Posterior vena cava (tissue), 2 donors: ENCODE results near the gene RNMT. TPM values are rescaled to one million over a fixed set of nuclear protein-coding genes. Genes with fewer than 3 reads are reported as not detected.
"Not testable (repeated sequence)": the region's sequence is repeated elsewhere in the genome, so short reads cannot be mapped to it uniquely, and the experiment has no call there.

Experiments
- DNase-seq: peaks from one replicate; pipeline ENCODE4 v3.0.0-alpha.2; 2020; ENCODE audit warnings: low spot score
- intact Hi-C, 2 donors: fragments of 100-400 bp; cut with DNase I; formaldehyde crosslinking; loops; one replicate each; pipeline versions ENCODE4 v1.14.1 to v1.14.2; 2022 to 2023
- total RNA-seq, 2 donors: library from RNA; stranded (reverse); fragmentation: NEBNext Ultra II Directional; extraction: Animal tissue kit (Norgen Biotek cat#: 25700); gene quantifications; one replicate each; pipeline ENCODE4 v1.2.1, GENCODE V29; 2021
- donor health status: DM: yes; HTN: yes; CAD: no.
- donor health status: DM: yes; HTN: yes; CAD: no.

RNMT gene
- total RNA-seq, 2 donors from 2014 or later = 28.8 to 33.3 TPM

DNA sequence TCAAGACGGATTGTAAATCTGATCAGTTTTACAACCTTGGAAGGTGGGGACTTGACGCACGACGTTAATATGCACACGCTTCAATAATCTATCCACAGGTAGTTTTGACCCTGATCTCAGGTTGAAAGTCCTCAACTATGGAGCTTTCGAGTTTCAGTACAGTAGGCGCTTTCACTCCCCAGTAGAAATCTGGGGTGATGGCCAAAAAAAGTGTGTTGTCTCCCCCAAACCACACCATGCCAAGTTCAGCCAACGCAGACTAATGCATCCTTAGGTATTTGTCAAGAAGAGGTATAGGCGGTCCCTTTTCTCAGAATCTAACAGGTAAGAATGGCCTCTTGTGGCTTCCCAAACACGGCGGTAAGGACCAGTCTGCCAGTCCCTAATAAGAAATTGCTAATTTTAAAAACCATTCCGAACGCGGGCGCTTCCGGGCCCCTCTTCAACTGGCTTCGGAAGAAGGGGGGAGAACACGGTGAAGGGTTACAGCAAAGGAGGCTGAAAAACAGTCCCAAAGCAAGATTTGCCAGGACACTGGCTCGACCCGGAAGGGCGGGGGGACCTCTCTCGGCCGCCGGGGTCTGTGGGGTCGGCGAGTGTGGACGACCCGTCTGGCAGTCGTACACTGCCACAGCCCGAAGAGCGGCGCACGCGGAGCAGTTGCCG, 774 bp upstream of the RNMT start:
- DNase-seq = no peak
- intact Hi-C loops = loop anchor here in 1 of 2 donors (5.0 to 10.0 kb wide), 2 partner anchors 181 to 508 kb away; partner anchors contain the start of gene LDLRAD4

DNA sequence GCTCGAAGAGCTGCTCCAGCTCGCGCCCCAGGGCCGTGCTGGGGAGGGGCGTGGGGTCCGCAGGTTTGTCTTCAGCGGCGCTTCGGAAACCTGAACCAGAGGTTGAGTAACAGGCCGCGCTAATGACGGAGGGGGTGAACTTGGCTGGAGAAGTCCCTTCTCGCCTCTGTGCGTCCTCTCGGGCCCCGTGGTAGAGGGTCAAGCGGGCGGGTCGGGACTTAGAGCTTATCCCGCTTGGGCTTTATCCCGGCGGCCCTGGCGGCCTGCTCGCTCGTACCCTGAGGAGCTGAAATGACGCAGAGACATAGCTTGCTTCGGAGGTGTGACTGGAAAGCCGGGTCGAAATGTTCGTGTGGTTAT, 479 bp downstream of the RNMT start:
- DNase-seq = peak; percentile 90
- intact Hi-C loops = loop anchor here in 1 of 2 donors (5.0 to 10.0 kb wide), 2 partner anchors 182 to 510 kb away; partner anchors contain the start of gene LDLRAD4

DNA sequence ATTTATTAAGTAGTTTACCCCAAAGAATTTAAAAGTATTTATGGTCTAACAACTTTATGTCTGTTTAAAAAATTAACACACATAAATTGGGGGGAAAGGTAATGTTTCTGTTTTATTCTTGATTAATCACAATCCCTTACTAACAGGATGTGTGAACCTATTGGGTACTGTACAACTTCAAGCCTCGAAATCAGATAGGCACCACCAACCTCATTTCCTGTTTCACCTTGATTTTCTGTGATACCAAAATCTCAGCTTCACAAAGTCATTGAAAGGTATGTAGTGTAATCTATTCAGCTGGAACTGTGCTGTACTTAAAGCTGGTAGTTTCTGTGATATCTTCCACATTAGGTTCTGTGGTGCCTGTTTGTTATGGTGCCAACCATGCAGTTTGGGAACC, 4.0 kb downstream of the RNMT start:
- intact Hi-C loops = no loop called here
- no peak for DNase-seq

DNA sequence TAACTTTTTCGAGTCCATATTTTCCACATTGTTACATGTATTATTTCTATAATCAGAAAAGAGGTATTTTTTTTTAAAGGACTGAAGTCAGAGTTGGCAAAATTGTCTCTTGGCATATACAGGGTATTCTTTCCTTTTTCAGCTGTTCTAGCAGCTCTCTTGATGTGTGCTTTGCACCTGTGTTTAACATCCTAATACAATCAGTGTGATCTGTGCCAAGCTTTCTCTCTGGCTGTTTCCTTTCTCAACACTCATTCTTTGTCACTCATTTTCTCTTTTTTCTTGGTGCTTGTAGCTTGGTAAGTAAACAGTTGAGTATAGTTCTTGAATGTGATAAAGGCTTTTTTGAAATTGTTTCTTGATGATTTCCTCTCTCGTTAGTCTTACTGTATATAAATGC, 9.2 kb downstream of the RNMT start:
- no peak for DNase-seq
- intact Hi-C loops = no loop called here

DNA sequence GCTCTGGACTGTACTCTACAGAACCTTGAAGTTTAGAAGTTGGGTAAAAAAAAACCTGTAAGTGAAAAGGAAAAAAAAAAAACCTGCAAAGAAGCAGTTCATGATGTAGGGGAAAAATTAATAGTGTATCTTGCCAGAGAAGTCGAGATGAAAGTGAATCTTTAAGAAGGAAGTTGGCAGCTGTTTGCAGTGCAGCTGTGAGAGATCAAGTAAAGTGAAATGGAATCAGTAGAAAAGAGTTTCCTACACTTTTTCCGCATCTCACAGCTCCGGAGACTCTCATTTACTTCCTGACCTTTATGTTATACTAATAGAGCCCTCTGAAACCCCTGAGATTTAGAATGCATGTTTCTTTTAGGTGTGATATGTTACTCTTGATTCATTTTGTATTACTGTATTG, 19.2 kb downstream of the RNMT start:
- no peak for DNase-seq
- intact Hi-C loops = no loop called here

DNA sequence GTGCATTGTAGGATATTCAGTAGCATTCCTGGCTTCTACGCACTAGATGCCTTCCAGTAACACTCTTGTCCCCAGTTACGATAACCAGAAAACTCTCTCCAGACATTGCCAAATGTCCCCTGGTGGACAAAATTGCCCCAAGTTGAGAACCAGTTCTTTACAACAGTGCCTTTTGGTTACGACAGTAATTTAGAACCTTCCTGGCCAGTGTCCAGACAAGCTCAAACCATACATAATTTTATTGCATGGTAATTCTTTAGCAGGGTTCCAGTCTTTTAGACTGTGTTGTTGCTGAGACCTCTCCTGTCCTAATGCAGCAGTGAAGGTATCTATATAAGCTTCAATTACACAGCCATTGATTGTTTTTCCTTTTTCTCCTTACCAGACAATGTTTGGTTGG, 20.2 kb downstream of the RNMT start:
- no peak for DNase-seq
- intact Hi-C loops = no loop called here

DNA sequence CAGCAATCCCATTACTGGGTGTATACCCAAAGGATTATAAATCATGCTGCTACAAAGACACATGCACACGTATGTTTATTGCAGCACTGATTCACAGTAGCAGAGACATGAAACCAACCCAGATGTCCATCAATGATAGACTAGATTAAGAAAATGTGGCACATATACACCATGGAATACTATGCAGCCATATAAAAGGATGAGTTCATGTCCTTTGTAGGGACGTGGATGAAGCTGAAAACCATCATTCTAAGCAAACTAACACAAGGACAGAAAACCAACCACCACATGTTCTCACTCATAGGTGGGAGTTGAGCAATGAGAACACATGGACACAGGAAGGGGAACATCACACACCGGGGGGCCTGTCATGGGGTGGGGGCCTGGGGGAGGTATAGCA, 25.1 kb downstream of the RNMT start:
- intact Hi-C loops, DNase-seq: not testable (repeated sequence)

DNA sequence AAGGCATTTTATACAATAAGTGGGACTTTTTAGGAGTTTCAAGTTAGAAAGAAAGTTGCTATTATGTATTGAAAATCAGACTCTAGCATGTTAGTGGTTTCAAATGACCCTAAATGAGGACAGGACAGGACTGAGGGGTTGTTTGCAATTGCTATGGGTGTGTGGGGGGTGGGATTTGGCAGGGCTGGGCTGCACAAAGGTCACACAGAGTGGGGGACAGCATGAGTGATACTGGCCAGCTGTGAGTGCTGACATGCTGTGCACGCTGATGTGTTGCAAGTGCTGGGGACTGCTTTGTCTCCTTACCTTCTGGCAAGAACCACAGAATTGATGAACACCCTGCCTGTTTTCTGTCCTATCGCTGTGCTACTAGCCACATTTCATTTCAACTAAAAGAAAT, 29.8 kb downstream of the RNMT start:
- intact Hi-C loops = no loop called here
- no peak for DNase-seq

DNA sequence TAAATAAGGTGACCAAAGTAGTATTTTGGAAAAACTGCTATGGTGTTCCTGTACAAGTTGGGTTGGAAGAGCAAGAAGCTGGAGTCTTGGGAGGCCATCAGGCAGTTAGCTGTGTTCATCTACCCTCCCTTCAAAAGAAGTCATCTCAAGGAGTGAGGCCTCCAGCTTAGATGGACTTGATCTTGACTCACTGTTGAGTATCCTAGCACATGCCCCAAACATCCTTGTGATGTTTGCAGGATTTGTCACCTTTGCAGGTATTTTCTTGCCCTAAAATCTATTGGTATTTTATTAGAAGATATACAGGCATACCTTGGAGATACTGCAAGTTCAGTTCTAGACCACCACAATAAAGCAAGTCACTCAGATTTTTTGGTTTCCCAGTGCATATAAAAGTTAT, 30.2 kb downstream of the RNMT start:
- no peak for DNase-seq
- intact Hi-C loops = no loop called here

DNA sequence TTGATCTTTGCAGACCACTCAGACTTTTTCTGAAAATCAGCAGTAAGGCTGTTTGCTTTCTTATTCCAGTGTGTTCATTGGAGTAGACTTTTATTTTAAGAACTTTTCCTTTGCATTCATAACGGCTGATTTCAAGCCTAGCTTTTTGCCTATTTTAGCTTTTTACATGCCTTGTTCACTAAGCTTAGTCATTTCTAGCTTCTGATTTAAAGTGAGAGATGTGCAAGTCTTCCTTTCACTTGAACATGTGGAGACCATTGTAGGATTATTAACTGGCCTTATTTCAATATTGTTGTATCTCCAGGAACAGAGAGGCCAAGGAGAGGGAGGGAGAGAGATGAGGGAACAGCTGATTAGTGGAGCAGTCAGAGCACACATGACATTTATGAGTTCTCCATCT, 32.1 kb downstream of the RNMT start:
- DNase-seq = no peak
- intact Hi-C loops = no loop called here

DNA sequence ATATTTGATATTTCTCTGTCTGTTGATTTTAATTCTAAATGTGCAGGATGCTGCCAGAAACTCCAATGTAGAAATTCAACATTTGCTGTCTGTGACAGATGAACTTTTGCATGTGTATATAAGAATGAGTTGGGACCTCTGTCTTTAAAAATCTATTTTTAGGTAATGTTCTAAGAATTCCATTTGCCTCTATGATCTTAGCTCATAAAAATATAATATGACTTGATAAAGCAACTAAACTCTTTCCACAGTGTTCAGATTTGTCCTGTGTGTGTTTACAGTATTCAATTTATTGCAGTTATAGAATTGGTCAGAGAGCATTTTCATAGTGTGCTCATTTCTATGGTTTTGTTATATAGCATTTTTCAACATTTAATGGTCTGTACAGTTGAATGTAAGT, 33.6 kb downstream of the RNMT start:
- intact Hi-C loops = no loop called here
- DNase-seq = no peak

DNA sequence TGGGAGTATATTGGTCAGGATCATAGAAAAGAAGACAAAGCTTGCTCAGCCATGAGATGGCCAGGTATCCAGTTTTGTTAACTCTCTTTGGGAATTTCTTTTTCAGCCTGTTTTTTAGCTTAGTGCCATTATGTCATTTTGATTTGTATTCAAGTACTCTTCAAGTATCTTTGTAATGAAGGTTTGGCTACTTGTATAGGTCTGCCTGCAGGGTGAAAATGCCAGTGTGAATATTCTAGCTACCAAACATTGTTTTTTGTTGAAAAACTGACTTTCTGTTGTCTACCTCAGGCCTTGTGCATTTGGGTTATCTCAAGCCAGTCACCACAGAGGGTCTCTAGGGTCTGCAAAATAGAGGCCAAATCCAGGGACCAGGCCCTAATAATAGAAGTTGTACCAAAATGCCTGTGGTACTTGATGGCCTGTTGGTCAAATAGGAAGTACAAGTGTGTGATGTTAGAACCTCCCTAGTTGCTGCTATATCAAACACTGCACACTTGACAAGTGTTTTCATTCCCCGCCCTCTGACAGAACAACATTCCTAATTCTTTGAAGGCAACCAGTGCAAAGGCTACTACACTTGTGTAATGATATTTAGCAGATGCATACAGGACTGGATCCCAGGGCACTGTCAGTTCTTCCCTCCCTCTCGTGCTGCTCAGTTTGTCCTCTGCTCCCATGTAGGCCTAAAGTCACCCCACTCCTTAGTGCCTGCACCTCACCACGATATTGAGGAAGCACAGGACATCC, 36.4 kb downstream of the RNMT start:
- DNase-seq = no peak
- intact Hi-C loops = no loop called here

DNA sequence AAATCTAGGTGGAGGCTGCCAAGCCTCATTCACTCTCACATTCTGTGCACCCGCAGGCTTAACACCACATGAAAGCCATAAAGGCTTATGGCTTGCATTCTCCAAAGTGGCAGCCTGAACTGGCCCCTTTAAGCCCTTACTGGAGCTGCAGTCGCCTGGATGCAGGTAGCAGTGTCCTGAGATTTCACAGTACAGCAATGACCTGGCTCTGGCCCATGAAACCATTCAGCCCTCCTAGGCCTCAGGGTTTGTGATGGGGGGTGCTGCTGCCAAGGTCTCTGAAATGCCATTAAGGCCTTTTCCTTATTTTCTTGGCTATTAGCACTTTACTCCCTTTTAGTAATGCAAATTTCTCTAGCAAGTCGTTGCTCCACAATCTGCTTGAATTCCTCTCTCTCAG, 48.6 kb downstream of the RNMT start:
- intact Hi-C loops = no loop called here
- DNase-seq = no peak

DNA sequence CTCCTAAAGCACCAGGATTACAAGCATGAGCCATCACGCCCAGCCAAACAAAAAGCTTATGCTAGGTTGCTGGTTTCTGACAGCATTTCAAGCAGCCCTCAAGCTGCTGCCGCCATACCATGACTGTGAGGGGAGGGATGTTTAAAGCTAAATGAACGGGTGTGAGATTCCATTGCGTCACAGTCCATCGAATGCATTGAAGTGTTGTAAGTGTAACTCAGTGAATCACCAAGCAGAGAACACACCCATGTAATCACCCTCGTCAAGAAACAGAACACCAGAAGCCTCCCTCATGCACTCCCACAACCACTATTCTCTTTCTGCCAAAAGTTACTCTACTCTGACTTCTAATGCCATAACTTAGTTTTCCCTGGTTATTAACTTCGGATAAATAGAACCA, 64.7 kb downstream of the RNMT start:
- intact Hi-C loops = no loop called here
- DNase-seq = no peak

DNA sequence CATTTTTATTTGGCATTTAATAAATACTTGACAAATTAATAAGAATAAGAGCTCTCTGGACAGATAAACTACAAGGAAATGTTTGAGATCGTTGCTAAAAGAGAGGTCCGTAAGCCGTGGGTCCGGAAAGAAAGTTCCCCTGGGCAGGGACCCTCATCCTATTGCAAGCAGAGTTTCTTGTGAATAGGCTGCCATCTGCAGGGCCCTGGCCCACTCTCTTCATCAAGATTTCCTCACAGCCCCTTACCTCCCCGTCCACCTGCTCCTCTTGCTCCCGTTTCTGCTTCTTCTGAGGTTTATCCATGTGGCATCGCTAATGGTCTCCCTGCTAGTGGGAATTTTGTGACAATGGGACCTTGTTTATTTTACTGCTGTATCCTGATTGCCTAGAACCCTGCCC, 67.3 kb downstream of the RNMT start:
- DNase-seq = no peak
- intact Hi-C loops = no loop called here

DNA sequence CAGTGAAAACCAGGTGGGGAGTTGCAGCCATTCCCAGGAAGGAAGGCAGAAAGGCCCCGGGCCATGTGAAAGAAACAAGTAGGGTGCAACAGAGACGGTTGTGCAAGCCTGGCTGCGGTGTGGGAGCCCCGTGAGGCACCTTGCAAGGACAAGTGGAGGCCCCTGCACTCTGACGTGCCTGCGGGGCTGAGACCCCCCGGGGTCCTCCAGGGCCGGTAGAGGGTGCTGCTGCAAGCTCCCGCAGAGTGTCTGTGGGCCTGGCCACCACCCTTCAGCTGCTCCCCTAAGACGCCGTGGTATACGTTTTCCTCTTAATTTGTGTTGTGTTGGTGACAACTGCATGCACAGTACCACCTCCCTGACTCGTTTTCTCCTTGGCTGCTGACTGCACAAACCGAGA, 70.0 kb downstream of the RNMT start:
- no peak for DNase-seq
- intact Hi-C loops = no loop called here

DNA sequence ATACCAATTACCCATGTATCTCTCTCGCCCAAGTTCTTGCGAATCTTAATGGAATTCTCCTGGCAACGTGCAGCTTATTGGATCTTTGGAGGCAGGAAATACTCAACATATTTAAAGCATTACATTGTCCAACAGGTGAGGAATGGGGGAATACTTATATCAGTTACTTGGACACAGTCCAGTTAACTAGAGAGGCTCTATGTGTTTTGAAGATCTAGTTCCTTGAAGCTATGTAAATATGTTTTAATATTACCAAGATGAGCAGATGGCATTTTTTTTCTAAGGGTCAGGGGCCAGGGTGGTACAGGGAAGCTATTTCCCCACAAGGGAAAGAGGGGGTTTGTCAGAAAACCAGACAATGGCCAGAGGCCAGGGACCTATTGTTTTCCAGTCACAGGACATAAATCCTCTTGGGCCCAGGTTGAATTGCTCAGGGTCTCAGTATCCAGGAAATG, 70.7 kb downstream of the RNMT start:
- DNase-seq = no peak
- intact Hi-C loops = no loop called here

DNA sequence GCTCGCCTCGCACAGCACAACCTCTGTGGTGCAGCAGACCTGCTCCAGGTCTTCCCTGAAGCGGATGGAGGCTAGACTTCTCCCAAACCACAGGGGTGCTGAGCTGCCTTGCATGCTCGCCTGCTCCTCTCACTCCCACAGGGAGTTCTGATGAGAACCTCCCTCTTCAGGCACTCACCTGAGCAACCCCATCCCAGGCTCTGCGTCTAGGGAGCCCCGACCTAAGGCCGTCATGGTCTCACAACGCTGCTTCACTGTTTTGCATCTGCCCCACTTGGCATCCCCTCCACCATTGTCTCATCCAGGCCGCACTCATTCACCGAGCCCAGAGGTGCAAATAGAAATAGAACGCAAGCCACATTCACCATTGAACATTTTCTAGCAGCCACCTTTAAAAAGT, 72.9 kb downstream of the RNMT start:
- intact Hi-C loops = no loop called here
- DNase-seq = no peak

DNA sequence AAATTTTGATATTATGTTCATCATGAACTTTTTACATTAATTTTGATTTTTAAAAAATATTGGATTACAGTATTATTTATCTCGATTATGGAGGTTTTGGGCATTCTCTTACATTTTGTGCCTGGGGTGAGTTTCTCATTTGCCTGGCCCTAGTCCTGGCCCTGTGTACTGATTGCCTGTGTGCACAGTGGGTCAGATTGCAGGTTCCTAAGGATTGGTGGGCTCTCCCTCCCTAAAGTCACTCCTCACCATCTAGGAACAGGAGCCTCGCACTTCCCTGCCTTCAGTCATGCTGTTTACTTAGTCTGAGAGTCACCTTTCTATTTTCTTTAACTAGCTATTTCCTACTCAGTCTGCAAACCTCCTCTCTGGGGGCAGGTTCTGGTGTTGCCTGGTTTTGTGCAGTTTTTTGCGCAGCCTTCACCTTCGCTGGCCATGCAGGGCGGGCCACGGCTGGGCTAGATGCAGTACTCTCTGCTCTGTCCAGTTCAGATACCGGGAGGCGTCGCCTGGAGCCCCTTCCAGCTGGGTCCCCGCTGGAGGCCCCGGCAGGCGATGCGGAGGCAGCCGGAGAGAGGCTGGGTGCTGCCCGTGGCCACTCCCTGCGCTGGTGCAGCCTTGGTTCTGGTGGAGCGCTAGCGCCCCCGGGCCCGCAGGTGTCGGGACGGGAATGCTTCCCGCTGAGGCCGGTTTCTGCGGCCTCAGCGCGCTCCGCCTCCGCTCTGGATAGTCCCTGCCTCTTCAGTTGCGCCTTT, 74.2 kb downstream of the RNMT start:
- intact Hi-C loops = no loop called here
- no peak for DNase-seq

DNA sequence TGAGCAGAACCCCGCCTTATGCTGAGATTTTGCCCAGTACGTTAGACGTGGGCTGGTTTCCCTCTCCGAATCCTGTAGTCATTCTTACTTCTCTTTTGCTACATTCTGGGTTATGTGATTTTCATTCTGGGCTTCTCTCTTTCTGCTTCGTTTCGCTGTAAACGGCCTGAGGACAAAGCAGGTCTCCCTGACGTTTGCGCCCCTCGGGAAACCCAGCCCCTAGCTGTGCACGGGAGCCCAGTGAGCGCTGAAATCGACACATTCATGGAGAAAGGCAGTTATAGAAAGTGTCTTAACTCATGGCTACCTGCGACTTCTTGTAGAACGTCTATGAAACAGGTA, 74.8 kb downstream of the RNMT start:
- intact Hi-C loops = no loop called here
- DNase-seq = no peak

DNA sequence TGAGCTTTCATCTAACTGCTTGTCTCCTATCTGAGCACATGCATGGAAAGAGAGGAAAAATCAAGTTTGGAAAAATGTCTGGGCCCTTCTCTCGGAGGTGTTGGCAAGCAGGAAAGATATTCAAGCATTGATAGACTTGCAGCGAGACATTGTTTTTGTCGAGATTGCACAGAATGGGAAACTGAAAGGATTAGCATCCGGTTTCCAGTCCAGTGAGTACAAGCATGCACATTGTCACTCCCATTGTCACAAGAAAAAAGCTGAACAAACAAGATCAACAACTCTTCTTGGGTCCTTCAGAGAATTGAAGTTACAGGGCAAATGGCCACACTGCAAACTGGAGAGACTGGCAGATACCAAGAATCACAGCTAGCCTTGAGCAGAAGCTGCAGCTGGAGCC, 77.8 kb downstream of the RNMT start:
- intact Hi-C loops = no loop called here
- no peak for DNase-seq
